Activated naive CD4-positive, alpha-beta T cell treated with Interleukin-2 at 50 U/mL for 16 hours (primary cell): ENCODE results near the gene COIL.
"Not testable (repeated sequence)": the region's sequence is repeated elsewhere in the genome, so short reads cannot be mapped to it uniquely, and the experiment has no call there.

Source experiments
- DNase-seq: peaks from one replicate; pipeline ENCODE4 v3.0.0-alpha.2; 2020

Gene COIL, protein sequence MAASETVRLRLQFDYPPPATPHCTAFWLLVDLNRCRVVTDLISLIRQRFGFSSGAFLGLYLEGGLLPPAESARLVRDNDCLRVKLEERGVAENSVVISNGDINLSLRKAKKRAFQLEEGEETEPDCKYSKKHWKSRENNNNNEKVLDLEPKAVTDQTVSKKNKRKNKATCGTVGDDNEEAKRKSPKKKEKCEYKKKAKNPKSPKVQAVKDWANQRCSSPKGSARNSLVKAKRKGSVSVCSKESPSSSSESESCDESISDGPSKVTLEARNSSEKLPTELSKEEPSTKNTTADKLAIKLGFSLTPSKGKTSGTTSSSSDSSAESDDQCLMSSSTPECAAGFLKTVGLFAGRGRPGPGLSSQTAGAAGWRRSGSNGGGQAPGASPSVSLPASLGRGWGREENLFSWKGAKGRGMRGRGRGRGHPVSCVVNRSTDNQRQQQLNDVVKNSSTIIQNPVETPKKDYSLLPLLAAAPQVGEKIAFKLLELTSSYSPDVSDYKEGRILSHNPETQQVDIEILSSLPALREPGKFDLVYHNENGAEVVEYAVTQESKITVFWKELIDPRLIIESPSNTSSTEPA

DNA sequence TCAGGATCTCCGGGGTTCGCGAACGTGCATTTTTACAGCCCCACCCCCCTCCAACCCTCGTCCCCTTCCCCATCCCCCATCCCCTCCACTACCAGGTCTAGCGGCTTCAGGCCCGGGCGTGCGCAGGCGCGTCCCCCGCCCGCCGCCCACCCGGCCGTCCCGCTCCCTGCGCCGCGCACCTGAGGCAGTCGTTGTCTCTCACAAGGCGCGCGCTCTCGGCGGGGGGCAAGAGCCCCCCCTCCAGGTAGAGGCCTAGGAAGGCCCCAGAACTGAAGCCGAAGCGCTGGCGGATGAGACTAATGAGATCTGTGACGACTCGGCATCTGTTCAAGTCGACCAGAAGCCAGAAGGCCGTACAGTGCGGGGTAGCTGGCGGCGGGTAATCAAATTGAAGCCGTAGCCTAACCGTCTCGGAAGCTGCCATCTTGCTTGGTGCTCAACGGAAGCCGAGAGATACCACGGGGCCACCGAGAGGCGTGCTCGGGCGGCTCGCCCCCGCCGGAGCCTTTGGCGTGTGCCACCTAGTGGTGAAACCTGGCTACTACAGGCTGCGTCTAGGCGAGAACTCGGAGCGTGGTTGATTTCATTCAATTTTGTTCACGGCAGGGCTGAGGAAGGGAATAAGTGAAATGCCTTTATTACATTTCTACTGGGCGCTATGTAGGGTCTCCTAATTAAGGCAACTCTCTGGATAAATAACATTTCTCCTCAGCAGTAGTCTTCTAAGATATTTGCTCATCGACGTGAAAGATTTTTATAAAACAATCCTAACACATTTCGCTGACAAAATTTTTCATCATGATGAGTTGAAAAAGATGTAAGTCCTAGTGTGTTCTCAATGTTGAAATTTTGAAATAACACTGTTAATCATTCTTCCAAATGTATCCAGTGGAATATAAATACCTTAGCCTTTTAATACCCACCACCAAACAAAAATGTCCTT lies at the start of gene COIL:
Gene COIL, minus strand, starts transcription at position 455 of the 943 bp plus-strand sequence. Its CDS starts 31 bp downstream, at position 424.
- DNase-seq: peak; percentile 94

DNA sequence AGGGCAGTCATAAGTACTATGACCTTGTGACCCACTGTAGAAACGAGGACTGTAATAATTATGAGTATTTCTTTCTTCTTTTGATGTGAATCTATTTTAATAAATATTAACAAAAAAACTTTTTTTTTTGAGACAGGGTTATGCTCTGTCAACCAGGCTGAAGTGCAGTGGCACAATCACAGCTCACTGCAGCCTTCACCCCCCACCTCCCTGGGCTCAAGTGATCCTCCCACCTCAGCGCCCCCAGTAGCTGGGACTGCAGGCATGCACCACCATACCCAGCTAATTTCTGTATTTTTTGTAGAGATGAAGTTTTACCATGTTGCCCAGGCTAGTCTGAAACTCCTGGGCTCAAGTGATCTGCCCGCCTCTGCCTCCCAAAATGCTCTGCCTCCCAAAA lies 49.6 kb upstream of the COIL start:
- DNase-seq: no peak

DNA sequence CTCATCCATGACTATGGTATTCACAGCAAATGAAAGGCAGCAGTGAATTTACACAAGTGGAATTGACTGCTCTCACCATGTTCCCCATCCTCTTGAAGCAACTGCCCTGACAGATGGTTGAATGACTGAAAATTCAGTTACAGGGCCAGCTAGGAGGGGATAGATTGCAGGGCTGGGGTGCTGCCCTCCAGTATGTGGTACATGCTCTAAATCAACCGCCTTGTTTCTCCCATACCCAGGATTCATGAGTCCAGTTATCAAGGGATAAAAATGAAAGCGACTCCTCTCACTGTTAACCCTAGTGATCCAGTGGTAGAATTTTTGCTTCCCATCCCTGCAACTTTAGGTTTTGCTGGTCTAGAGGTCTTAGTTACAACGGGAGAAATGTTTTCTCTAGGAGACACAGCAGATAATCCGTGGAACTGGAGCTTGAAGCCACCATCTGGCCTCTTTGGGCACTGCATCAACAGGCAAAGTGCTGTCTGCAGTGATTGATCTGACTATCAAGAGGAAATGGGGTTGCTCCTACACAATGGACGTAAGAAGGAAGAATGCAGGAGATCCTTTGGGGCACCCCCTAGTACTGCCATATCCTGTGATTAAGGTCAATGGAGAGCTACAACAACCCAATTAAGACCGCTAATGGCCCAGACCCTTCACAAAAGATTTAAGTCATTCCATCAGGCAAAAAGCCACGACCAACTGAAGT lies 49.0 kb upstream of the COIL start:
- peak; percentile 52 for DNase-seq

DNA sequence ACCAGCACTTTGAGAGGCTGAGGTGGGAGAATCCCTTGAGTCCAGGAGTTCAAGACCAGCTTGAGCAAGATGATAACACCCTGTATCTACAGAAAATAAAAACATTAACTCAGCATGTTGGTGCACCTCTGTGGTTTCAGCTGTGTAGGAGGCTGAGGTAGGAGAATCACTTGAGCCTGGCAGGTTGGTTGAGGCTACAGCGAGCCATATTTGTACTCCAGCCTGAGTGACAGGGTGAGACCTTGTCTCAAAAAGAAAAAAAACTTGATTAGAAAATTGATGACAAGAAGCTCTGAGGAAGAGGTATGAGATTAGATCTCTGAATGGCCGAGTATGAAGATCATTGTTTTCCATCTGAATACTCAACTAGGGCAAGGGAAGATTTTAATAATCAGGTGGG lies 48.1 kb upstream of the COIL start:
- no peak for DNase-seq

DNA sequence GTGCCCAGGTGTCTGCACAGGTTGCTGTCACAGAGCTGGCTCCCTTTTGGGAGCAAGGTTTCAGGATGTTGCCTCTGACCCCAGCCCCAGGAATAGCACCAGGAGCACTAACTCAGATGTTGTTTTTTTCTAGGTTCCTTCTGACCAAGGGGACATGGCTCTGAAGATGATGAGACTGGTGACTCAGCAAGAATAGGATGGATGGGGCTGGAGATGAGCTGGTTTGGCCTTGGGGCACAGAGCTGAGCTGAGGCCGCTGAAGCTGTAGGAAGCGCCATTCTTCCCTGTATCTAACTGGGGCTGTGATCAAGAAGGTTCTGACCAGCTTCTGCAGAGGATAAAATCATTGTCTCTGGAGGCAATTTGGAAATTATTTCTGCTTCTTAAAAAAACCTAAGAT lies 45.2 kb upstream of the COIL start:
- no peak for DNase-seq

DNA sequence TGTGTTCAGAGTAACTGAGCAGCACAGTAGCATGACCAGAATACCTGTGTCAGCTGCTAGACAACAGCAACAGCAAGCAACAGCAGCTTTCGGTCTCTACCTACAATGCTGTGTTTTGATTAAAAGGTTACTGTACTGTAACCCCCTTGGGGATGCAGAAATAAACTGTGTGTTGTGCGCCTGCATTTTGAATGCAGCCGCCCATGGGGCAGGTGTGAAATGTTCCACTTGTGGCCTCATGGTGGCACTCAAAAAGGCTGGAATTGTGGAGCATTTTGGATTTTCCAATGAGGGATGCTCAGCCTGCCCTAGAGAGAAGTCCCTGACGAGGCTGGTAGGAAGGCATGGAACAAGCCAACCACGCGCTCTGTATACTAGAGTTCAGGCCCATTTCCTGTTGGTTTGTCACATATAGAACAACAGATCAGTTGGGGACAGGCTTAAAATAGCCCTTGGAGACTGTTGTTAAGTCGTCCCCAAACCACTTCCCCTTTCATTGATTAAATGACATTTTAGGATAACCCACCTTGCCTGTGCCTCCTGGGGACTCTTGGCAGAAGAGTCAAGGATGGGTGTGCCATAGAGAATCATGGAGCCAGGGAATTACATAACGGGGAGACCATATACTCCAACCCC lies 44.2 kb upstream of the COIL start:
- DNase-seq: no peak

DNA sequence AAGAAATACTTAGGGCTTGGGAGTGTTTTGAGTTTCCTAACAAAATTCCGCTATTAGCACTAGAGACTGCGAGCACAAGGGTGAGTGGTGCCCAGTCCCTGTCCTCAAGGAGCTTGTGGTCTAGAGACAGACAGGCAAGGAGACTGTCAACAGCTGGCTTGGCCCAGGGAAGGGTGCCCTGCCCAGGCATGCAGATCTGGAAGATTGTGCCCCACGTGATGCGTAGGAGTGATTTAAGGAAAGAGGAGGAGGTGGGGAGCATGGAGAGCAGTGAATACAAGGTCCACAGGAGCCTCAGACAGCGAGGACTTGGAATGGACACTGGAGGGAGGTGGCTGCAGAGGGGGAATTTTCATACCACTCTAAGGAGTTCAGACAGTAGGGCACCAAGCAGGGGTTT lies 42.1 kb upstream of the COIL start:
- no peak for DNase-seq

DNA sequence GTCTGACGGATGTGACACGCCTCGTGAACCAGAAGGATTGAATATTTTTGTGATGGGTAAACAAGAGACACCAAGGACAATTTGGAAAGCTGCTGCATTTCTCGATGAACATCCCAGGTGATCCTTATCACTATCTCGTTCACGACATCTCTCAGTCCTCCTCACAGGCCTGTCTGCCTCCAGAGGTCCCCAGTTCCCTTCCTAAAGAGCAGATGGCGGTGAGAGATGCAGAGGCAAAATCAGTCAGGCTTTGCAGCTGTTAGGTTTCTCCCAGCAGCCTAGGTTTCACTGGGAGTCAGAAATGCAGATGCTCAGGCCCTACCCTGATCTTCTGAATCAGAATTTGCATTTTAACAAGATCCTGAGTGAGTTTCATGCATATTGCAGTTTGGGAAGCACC lies 40.7 kb upstream of the COIL start:
- no peak for DNase-seq

DNA sequence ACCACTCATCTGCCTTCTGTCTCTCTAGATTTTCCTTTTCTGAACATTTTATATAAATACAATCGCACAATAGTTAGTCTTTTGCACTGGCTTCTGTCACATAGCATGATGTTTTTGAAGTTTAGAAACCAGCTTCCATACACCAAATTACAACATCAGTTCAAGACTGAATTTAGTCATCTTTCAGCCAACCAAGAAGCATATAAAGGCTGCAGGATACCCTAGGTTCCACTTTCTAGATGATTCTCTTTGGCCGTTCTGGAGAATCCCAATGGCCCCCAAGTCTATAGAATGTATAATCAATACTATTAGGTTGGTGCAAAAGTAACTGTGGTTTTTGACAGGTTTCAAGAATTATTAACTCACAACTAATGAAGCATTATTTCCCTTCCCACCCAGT lies 36.5 kb upstream of the COIL start:
- no peak for DNase-seq

DNA sequence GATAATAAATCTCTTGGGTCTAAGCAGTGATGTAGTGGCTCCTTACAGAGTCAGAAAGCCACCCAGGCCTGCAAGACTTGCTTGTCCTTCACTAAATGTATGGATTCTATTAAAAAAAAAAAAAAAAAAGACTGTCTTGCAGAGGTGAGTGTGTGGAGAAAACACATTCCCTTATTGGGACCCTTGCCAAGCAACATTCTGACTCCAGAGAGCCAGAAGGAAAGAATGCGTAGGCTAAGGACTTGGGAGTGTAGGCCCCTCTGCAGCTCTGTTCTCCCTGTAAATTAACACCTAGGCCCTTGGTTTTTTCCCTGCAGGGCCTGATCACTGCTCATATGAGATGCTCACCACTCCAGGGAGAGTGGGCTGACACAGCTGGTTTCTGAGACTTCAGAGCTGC lies 34.9 kb upstream of the COIL start:
- no peak for DNase-seq

DNA sequence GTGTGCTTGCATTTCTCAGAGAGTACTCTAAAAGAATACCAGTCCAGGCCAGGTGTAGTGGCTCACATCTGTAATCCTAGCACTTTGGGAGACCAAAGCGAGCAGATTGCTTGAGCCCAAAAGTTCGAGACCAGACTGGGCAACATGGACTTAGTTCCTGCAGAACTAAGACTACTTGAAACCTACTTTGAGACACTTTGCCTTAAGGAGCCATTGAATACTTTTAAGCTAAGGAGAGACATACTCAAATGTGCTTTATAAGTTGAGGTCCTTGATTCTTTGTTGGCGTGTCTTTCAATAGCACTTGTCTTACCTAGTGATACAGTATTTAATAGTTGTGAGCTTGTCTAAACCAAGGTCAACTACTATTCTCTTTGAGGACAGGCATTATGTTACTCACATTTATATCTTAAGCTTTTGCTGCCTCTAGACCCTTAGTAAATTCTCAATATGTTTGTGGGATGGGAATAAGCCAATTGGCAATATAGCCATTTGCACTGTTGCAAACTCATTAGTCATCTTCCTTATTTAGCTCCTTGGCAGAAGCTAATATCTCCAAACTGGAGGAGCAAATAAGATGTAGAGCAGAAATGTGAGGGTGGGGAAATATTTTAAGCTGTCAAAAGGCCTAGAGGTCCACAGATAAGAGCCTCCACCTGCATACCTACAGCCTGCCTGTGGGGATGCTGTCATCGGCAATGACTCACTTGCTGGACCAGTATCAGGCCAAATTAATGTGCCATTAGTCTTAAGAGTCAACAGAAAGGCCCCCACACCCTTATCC lies 33.4 kb upstream of the COIL start:
- DNase-seq: no peak

DNA sequence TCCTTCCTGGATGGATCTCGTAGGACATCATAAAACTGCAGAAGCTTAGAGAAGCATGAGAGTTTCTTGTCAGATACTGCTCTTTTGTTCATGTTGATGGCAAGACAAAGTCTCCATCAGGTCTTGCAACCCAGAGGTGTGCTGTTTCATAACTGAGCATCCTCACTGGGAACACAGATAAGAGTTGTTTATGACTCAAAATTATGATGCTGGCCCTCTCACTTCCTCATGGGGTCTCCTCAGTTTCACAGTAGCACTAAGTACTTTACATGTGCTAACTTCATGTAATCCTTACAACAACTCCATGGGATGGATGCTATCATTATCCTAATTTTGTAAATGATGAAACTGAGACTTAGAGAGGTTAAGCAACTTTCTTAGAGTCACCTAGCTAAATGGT lies 31.5 kb upstream of the COIL start:
- DNase-seq: no peak

DNA sequence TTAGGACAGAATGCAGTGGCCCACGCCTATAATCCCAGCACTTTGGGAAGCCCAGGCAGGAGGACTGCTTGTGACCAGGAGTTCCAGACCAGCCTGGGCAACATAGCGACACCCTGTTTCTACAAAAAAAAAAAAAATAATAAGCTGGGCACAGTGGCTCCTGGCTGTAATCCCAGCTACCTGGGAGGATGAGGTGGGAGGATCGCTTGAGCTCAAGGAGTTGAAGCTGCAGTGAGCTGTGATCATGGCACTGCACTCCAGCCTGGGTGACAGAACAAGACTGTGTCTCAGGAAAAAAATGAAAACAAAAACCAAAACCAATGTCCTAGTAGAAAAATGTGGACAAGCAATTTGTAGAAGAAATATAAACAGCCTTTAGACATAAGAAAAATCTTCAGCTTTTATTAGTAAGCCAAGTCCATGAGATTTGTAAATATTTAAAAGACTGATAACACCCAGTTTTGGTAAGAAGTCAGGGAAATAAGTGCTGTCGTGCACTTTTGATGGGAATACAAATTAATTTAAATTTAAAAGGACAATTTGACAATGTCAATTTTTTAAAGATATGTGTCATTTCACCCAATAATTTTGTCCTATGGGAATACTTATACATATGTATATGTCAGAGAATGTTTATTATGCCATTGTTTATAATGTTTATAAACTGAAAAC lies 28.2 kb upstream of the COIL start:
- no peak for DNase-seq

DNA sequence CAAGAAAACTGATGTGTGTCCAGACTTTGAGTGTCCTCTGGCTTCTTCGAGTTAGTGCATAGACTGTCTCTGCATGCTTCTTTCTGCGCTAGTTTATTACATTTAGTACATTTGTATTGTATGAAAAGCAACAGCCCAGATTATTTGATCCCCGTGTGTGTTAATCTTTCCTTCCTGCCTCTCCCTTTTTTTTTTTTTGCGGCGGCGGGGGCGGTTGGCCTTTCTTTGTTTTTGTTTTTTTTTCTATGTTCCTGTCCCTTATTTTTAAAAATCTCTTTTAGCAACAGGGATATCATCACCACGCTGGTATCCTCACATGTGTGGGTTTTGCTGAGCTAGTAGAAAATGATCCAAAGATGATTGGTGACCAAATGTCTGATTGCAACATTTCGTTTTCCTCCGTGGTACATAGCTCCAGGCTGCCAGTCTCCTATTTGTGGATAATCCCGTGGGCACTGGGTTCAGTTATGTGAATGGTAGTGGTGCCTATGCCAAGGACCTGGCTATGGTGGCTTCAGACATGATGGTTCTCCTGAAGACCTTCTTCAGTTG lies 26.5 kb upstream of the COIL start:
- DNase-seq: no peak

DNA sequence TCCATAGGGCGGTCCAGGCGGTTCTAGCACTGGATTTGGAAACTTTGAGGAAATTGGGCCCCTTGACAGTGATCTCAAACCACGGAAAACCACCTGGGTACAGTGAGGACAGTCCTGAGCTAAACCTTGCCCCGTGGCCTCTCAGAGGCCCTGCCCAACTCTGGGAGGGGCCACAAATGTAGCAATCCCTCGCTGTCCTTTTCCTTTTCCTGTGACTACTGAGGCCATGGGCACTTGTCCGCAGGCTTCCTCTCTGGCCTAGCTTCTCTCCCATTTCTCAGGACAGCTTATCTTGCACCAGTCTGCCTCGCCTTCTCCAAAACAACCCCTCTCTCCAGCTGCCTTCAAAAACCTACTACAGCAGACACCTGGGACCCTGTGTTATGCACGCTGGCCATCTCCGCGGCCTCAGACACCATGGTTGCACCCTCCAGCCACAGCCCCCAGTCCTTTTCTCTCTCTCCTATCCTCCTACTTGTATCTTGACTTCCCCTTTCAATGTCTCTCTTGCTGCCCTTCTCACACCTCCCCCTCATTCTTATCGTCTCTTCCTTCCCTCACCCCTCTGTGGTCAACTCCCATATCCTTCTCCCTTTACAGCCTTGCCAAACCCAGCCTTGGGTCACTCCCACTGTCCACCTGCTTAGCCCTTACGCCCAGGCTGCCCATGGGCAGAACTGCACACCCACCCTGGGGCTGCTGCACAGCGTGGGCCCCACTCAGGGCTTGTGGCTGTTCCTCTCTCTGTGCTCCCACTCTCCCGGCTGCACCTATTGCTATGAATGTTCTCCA lies 24.7 kb upstream of the COIL start:
- no peak for DNase-seq

DNA sequence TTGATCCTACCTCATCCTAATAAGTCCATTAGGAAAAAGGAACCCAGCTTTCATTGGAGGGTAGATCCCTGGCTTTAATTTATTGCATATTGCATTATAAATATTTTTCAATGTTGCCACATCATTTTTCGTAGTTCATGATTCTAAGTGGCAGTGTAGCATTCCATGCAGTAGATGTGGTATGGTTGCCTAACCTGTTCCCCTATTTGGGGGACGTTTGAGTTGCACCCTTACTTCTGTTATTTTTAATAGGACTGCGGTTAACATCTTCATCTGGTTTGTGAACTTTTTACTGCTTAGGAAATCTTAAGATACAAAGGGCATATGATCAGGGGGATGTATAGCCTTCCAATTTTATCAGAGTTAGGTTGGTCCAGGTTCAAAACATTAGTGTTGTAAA lies 22.5 kb upstream of the COIL start:
- no peak for DNase-seq

DNA sequence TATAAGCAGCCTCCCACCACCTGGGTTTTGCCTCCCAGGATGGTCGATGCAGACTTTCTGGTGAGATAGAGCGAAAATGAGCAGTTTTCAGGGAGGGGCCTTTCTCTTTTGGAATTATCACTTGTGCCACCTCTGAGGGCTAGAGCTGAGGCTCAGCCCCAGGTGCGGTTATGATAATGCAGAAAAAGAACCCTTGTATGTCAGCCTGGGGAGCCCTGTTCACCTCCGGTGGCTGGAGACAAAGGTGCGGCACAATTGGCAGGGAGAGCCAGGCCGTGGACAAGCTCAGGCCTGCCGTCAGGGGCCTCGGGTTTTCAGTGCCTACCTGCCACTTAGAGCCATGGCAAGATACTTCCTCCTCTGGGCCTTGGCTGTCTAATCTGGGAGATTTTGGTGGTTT lies 21.5 kb upstream of the COIL start:
- no peak for DNase-seq

DNA sequence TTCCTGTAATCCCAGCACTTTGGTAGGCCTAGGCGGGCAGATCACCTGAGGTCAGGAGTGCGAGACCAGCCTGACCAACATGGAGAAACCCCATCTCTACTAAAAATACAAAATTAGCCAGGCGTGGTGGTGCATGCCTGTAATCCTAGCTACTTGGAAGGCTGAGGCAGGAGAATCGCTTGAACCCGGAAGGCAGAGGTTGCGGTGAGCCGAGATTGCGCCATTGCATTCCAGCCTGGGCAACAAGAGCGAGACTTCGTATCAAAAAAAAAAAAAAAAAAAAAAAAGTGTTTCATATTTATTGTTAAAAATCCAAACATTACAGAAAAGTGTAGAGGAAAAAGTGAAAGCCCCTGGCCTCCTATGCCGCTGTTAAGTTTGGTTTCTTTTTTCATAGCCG lies 19.7 kb upstream of the COIL start:
- not testable (repeated sequence) for DNase-seq

DNA sequence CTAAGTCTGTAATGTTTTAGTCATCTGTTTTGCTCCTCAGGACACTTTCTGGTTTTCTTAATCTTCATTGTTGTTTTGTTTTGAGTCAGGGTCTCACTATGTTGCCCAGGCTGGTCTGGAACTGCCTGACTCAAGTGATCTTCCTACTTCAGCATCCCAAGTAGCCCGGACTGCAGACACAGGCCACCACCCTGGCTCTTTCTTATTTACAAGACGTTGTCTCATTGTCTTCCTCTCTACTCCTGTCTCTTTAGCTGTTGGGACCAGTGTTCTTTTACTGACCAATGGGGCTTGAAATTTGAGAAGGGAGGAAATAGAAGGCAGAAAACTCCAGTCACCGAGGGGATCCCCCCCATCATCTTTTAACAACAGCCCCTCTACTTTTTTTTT lies 18.2 kb upstream of the COIL start:
- no peak for DNase-seq
